Nephron (organoid): ENCODE measurements around the gene ZNF423.

Experiments used
- H3K27ac Mint-ChIP-seq, 3 experiments: 2 replicates each; pipeline ENCODE4 v1.8.0; 2020; ENCODE audit warnings: mixed read lengths in 3 of 3, mild to moderate bottlenecking in 2 of 3, moderate library complexity in 1 of 3
- H3K27me3 Mint-ChIP-seq: 2 replicates; pipeline ENCODE4 v1.8.0; 2021; ENCODE audit warnings: low read depth, mild to moderate bottlenecking, moderate library complexity, mixed read lengths
- H3K36me3 Mint-ChIP-seq: 2 replicates; pipeline ENCODE4 v1.8.0; 2020; ENCODE audit warnings: low read depth, mixed read lengths
- H3K4me1 Mint-ChIP-seq: 2 replicates; pipeline ENCODE4 v1.8.0; 2020; ENCODE audit warnings: mixed read lengths
- H3K4me3 Mint-ChIP-seq, 3 experiments: 2 replicates each; pipeline ENCODE4 v1.8.0; 2020; ENCODE audit warnings: mild to moderate bottlenecking in 3 of 3, mixed read lengths in 3 of 3, moderate library complexity in 2 of 3
- H3K9me3 Mint-ChIP-seq: 2 replicates; pipeline ENCODE4 v1.8.0; 2020; ENCODE audit warnings: mixed read lengths
- CTCF ChIP-seq, 3 experiments: fragments of 200-600 bp; sonication (generic); IDR thresholded peaks; one replicate each; pipeline ENCODE4 v1.5.0; 2021; ENCODE audit warnings: antibody characterized with exemption in 3 of 3; ENCODE audit not compliant: unreplicated experiment in 3 of 3

The ZNF423 gene

DNA sequence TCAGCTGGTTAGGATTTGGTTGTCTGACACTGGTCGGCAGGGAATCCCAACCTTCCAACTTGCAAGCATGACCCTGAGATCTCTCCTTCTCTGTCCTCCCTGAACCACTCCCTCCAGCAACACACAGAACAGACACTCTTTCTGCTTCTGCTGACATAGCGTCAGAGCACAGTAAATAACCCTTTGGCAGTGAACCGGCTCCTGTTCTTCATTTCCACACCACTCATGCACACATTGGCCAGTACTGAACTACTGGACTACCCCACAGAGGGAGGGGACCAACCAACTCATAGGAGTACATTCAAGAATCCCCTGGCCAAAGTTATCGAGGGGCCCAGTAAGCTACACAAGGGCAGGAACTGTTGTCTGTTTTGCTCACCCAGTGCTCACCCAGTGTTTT, 138.2 kb downstream of the ZNF423 start:
- peaks cover 45% of the 10 kb centered on the region for H3K36me3 Mint-ChIP-seq
- H3K4me1 Mint-ChIP-seq: peaks cover 53% of the 10 kb centered on the region
- H3K4me3 Mint-ChIP-seq: no peak overlapping the region
- no peak for TF ChIP-seq CTCF (IDR thresholded peaks at IDR 0.05; ENCODE audit: unreplicated experiment in 3 of 3)
- no peaks in the 10 kb centered on the region for H3K9me3 Mint-ChIP-seq
- no peaks in the 10 kb centered on the region for H3K27me3 Mint-ChIP-seq
- H3K27ac Mint-ChIP-seq: peak overlapping the region; percentile 34 to 80 (median 45)

DNA sequence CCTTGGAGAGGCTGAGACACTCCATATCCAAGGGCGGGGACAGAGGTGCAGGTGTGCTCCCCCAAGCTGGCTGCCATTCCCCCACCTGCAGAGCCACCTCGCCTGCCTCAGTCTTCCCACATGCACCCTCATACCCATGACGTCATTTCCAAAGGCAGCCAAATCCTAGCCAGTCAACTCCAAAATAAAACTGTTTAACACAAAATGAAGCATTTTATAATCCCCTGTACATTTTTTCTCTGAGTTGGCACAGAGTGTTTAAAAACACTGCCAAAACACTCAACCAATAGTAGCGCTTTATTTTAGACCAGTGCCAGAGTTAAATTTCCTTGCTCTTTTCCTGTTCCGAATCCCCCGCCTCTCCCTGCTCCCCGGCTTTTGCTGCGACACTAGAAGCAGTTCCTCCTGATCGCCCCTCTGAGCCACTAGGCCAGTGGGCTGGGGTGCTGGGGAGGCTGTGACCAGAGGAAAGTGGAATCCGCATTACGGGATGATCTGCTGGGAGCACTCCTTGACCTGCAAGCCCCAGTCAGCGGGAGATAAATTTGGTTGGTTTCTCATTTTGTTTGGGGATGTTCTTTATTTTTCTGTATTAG, 139.5 kb downstream of the ZNF423 start:
- Mint-ChIP-seq H3K4me3 (no peak overlapping the region), H3K36me3 (peaks cover 39% of the 10 kb centered on the region), H3K9me3 (no peaks in the 10 kb centered on the region), H3K27me3 (no peaks in the 10 kb centered on the region), H3K27ac (peak overlapping the region; percentile 5 to 38 (median 34)), H3K4me1 (peaks cover 52% of the 10 kb centered on the region)
- TF ChIP-seq CTCF (IDR thresholded peaks at IDR 0.05; ENCODE audit: unreplicated experiment in 3 of 3): no peak

DNA sequence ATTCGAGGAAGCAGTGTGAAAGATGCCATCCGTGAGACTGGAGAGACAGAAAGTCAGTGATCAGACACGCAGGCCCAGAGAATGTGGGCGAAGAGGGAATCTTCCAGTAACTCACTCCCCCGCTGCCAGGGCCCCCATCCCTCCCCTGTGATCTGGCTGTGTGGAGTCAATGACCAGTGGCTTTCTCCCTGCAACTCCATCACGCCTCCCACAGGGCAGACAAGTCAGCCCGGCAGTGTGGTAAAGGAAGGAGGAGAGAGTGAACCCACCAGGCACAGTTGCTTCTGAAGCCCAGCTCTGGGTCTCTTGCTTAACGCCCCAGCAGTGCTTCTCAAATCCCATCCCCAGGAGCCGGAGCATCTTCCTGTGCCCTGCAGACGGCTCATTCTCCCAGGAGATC, 142.1 kb downstream of the ZNF423 start:
- Mint-ChIP-seq H3K4me1 (peaks cover 52% of the 10 kb centered on the region), H3K27ac (peak overlapping the region in 1 of 3 experiments; percentile 32), H3K4me3 (no peak overlapping the region), H3K9me3 (no peaks in the 10 kb centered on the region), H3K27me3 (no peaks in the 10 kb centered on the region), H3K36me3 (peaks cover 31% of the 10 kb centered on the region)
- no peak for TF ChIP-seq CTCF (IDR thresholded peaks at IDR 0.05; ENCODE audit: unreplicated experiment in 3 of 3)

- H3K4me1 Mint-ChIP-seq: peaks cover 44% of the 10 kb centered on the region
- no peaks in the 10 kb centered on the region for H3K9me3 Mint-ChIP-seq
- H3K27me3 Mint-ChIP-seq: no peaks in the 10 kb centered on the region
- H3K36me3 Mint-ChIP-seq: peaks cover 26% of the 10 kb centered on the region
- TF ChIP-seq CTCF (IDR thresholded peaks at IDR 0.05; ENCODE audit: unreplicated experiment in 3 of 3): no peak
- H3K4me3 Mint-ChIP-seq: no peak overlapping the region
- H3K27ac Mint-ChIP-seq: peak overlapping the region in 1 of 3 experiments; percentile 15
These were observed 143.4 kb downstream of the ZNF423 start for GRCh38 chr16:49712542-49712941.

GRCh38 chr16:49712106-49712505, 143.8 kb downstream of the ZNF423 start:
- peaks cover 39% of the 10 kb centered on the region for H3K4me1 Mint-ChIP-seq
- peaks cover 22% of the 10 kb centered on the region for H3K36me3 Mint-ChIP-seq
- no peak overlapping the region for H3K27ac Mint-ChIP-seq
- no peaks in the 10 kb centered on the region for H3K27me3 Mint-ChIP-seq
- no peak for TF ChIP-seq CTCF (IDR thresholded peaks at IDR 0.05; ENCODE audit: unreplicated experiment in 3 of 3)
- H3K4me3 Mint-ChIP-seq: no peak overlapping the region
- no peaks in the 10 kb centered on the region for H3K9me3 Mint-ChIP-seq

DNA sequence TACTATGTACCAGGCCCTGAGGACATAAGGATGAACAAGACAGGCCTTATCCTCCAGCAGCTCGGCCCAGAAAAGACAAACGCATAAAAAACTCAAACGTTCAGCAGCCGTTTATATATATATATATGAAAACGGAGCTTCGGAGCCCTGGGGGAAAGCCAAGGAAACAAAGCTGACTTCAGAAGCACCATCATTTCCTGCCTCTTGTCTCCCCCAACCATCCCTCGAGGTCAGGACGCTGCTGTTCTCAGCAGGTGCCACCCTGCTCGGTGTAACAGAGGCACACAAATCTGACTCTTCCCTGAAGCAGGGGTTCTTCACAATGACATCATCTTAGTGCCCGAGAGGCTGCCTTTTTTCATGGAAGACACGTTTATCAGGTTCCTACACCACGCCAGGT, 146.9 kb downstream of the ZNF423 start:
- Mint-ChIP-seq H3K9me3 (no peaks in the 10 kb centered on the region), H3K27ac (peak overlapping the region; percentile 12 to 45 (median 20)), H3K27me3 (no peaks in the 10 kb centered on the region), H3K36me3 (peaks cover 19% of the 10 kb centered on the region), H3K4me1 (peaks cover 34% of the 10 kb centered on the region), H3K4me3 (no peak overlapping the region)
- no peak for TF ChIP-seq CTCF (IDR thresholded peaks at IDR 0.05; ENCODE audit: unreplicated experiment in 3 of 3)
